Choroid plexus epithelial cell (primary cell): ENCODE data around the gene CD300LF.
A peak's percentile ranks its signal among the peaks of the same experiment; 100 is the strongest.

ENCODE experiments used
- DNase-seq: peaks from one replicate; pipeline ENCODE4 v3.0.0-alpha.2; 2010; ENCODE audit warnings: low read depth
- H3K4me3 ChIP-seq: 2 replicates; pipeline ENCODE4 v1.5.1; 2011; ENCODE audit warnings: low read depth, mild to moderate bottlenecking, control low read depth, low read length, moderate library complexity
- CTCF ChIP-seq: conservative IDR thresholded peaks from 2 replicates; pipeline ENCODE4 v1.5.1; 2011; ENCODE audit warnings: low read depth, mild to moderate bottlenecking, control low read depth, inconsistent platforms, low read length, moderate library complexity

CD300LF gene

GRCh38 chr17:74679374-74679773, 33.3 kb downstream of the CD300LF start:
- TF ChIP-seq CTCF, result no peak
- no peak overlapping the region for H3K4me3 ChIP-seq
- DNase-seq, result no peak

- DNase-seq, result no peak
- no peak overlapping the region for H3K4me3 ChIP-seq
- TF ChIP-seq CTCF, result no peak
Measured at GRCh38 chr17:74678541-74678940, 34.2 kb downstream of the CD300LF start.

- TF ChIP-seq CTCF, result no peak
- no peak overlapping the region for H3K4me3 ChIP-seq
- DNase-seq, result peak; percentile 4
Measured at GRCh38 chr17:74677558-74678466, 34.9 kb downstream of the CD300LF start.

- no peak overlapping the region for H3K4me3 ChIP-seq
- peak; percentile 83 for DNase-seq
- no peak for TF ChIP-seq CTCF
Measured at GRCh38 chr17:74671031-74671771, 41.5 kb downstream of the CD300LF start.

GRCh38 chr17:74670329-74670728, 42.4 kb downstream of the CD300LF start:
- no peak for DNase-seq

GRCh38 chr17:74663561-74663960, 49.2 kb downstream of the CD300LF start:
- H3K4me3 ChIP-seq, result no peak overlapping the region
- no peak for DNase-seq
- TF ChIP-seq CTCF, result no peak

More at GRCh38 chr17:74670329-74670728, 42.4 kb downstream of the CD300LF start:
- no peak for TF ChIP-seq CTCF
- H3K4me3 ChIP-seq, result no peak overlapping the region
